ENCODE data around the gene SUMO2. TPM values are rescaled to one million over a fixed set of nuclear protein-coding genes. Genes with fewer than 3 reads are reported as not detected.

The SUMO2 gene
- total and polyA plus RNA-seq, 2 of the 8 experiments (the other 6 are each of a cell fraction or from before 2014, with no cell fraction given): 184 to 779 TPM

DNA sequence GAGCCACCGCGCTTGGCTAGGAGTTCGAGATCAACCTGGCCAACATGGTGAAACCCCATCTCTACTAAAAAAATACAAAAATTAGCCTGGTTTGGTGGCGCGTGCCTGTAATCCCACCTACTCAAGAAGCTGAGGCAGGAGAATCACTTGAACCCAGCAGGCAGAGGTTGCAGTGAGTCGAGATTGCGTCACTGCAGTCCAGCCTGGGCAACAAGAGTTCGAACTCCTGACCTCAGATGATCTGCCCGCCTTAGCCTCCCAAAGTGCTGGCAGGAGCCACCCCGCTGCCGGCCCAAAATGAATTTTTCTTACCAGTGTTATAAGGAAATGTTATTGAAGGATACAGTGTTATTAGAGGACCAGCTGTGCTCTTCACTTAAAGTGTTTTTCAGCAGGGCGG is 25.0 kb upstream of the SUMO2 start:
- Histone ChIP-seq H3K4me2 (ENCODE audit: insufficient read depth in 1 of 2, low read depth in 2 of 2, low read length in 2 of 2) (no peak overlapping the region), H3K9ac (replicated peaks in 1 of 4; ENCODE audit: extremely low read depth in 1 of 4, low read depth in 3 of 4, low read length in 3 of 4) (no peak overlapping the region), H2BK5ac (ENCODE audit: low read depth, low read length) (no peak overlapping the region), H4K5ac (ENCODE audit: insufficient read length, low read depth, low read length) (no peak overlapping the region), H2BK12ac (ENCODE audit: low read depth, low read length) (no peak overlapping the region), H3K18ac (ENCODE audit: extremely low read depth, low read length) (no peak overlapping the region), H3K14ac (ENCODE audit: insufficient read length) (no peak overlapping the region), H3K23ac (ENCODE audit: insufficient read length) (no peak overlapping the region), H2BK15ac (ENCODE audit: low read length) (no peak overlapping the region), H2AK5ac (ENCODE audit: low read depth, low read length) (no peak overlapping the region), H3K79me2 (ENCODE audit: control insufficient read depth in 1 of 2, insufficient read depth in 2 of 2, low read length in 2 of 2) (peaks cover 6 to 38% of the 10 kb centered on the region in 2 experiments), H3K79me1 (ENCODE audit: low read depth, low read length) (no peaks in the 10 kb centered on the region), H3K4ac (replicated peaks; ENCODE audit: insufficient read length, low read depth, low read length) (no peak overlapping the region), H2AFZ (ENCODE audit: low read length) (no peak overlapping the region), H3K36me3 (ENCODE audit: control insufficient read depth in 2 of 4, insufficient read depth in 4 of 4, low read length in 3 of 4) (peaks cover 12 to 31% (median 25%) of the 10 kb centered on the region in 4 experiments; a peak in 7 of 8 replicates), H2BK20ac (ENCODE audit: low read length) (no peak overlapping the region), H3K56ac (replicated peaks; ENCODE audit: insufficient read length, low read depth, low read length) (no peak overlapping the region), H4K20me1 (replicated peaks in 1 of 2; ENCODE audit: control insufficient read depth in 1 of 2, insufficient read depth in 2 of 2, low read length in 2 of 2) (peaks cover 0 to 3% of the 10 kb centered on the region in 2 experiments), H3K4me3 (ENCODE audit: extremely low read depth in 1 of 4, insufficient read depth in 2 of 4, low read depth in 3 of 4, low read length in 4 of 4) (no peak overlapping the region), H3K23me2 (ENCODE audit: low read depth, low read length) (no peaks in the 10 kb centered on the region; the same call in 1 of the 2 replicates), H4K8ac (ENCODE audit: extremely low read depth, insufficient read depth, low read length) (no peak overlapping the region), H2BK120ac (replicated peaks; ENCODE audit: low read depth, low read length) (no peak overlapping the region), H3K9me3 (ENCODE audit: insufficient read depth in 2 of 2, low read depth in 1 of 2, low read length in 1 of 2) (no peaks in the 10 kb centered on the region), H3K27ac (ENCODE audit: low read depth, low read length) (no peak overlapping the region), H3K4me1 (replicated peaks in 1 of 4; ENCODE audit: control insufficient read depth in 3 of 4, insufficient read depth in 4 of 4, low read length in 3 of 4) (peaks cover 0 to 2% (median 0%) of the 10 kb centered on the region in 4 experiments; a peak in 2 of 7 replicates), H3K27me3 (replicated peaks in 1 of 4; ENCODE audit: control insufficient read depth in 3 of 4, extremely low read depth in 1 of 4, insufficient read depth in 3 of 4, low read length in 3 of 4) (no peaks in the 10 kb centered on the region), H4K91ac (replicated peaks; ENCODE audit: insufficient read length, low read length) (no peak overlapping the region)
- FAIRE-seq (no peak), DNase-seq (ENCODE audit: low read depth in 1 of 2, low spot score in 2 of 2) (no peak)
- 90% methylated on average over 12 of the region's 12 CpGs; no CpG with 5 or more reads in 1 of the 2 experiments for WGBS, 2 experiments (ENCODE audit: extremely low coverage in 1 of 2, insufficient coverage in 1 of 2, insufficient read length in 1 of 2, insufficient replicate concordance in 2 of 2, low coverage in 1 of 2, low lambda C conversion rate in 2 of 2, missing lambda C conversion rate in 1 of 2)
- ChIA-PET POLR2A (ENCODE audit: partially characterized antibody) (interaction anchor here (0.7 to 4.2 kb wide), 6 partner anchors 9 to 195 kb away, joined by 3 to 29 read pairs (median 3); partner anchors contain the start of genes JPT1, MRPL58, NT5C and SUMO2), CTCF (ENCODE audit: partially characterized antibody) (interaction anchor here (0.6 to 4.0 kb wide), 5 partner anchors 19 to 94 kb away, joined by 3 to 30 read pairs (median 7); no protein-coding TSS in a partner anchor)
- TF ChIP-seq RXRA (IDR thresholded peaks at IDR 0.05; ENCODE audit: insufficient read depth, low read depth, low read length) (no peak), EP300 (IDR thresholded peaks at IDR 0.05; ENCODE audit: borderline replicate concordance in 1 of 2, low read depth in 2 of 2, low read length in 2 of 2) (no peak), MAFK (IDR thresholded peaks at IDR 0.05; ENCODE audit: low read depth, low read length) (no peak), CTBP2 (IDR thresholded peaks at IDR 0.05; ENCODE audit: borderline replicate concordance, insufficient read depth, insufficient read length, low read length) (no peak), BRCA1 (IDR thresholded peaks at IDR 0.05; ENCODE audit: low read depth, low read length) (no peak), BACH1 (IDR thresholded peaks at IDR 0.05; ENCODE audit: low read length) (no peak), TCF12 (IDR thresholded peaks at IDR 0.05; ENCODE audit: low read depth, low read length) (no peak), CHD2 (IDR thresholded peaks at IDR 0.05; ENCODE audit: low read length) (no peak), EGR1 (IDR thresholded peaks at IDR 0.05; ENCODE audit: borderline replicate concordance, low read depth, low read length) (no peak)
- TF ChIP-seq, protein P1, sequence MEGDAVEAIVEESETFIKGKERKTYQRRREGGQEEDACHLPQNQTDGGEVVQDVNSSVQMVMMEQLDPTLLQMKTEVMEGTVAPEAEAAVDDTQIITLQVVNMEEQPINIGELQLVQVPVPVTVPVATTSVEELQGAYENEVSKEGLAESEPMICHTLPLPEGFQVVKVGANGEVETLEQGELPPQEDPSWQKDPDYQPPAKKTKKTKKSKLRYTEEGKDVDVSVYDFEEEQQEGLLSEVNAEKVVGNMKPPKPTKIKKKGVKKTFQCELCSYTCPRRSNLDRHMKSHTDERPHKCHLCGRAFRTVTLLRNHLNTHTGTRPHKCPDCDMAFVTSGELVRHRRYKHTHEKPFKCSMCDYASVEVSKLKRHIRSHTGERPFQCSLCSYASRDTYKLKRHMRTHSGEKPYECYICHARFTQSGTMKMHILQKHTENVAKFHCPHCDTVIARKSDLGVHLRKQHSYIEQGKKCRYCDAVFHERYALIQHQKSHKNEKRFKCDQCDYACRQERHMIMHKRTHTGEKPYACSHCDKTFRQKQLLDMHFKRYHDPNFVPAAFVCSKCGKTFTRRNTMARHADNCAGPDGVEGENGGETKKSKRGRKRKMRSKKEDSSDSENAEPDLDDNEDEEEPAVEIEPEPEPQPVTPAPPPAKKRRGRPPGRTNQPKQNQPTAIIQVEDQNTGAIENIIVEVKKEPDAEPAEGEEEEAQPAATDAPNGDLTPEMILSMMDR (IDR thresholded peaks at IDR 0.05; ENCODE audit: control extremely low read depth in 1 of 3, insufficient read depth in 1 of 3, low read depth in 1 of 3, low read length in 3 of 3): no peak

Measured in H1 (cell line).